ENCODE data around the gene TOP3B.
"Not testable (repeated sequence)": the region's sequence is repeated elsewhere in the genome, so short reads cannot be mapped to it uniquely, and the experiment has no call there.

The TOP3B gene

GRCh38 chr22:21917181-21917958, 65.2 kb downstream of the TOP3B start:
- Histone ChIP-seq H3K4me3 (ENCODE audit: low read length) (no peak overlapping the region), H3K27me3 (replicated peaks; ENCODE audit: insufficient read depth, low read length) (no peaks in the 10 kb centered on the region), H3K9me2 (replicated peaks; ENCODE audit: insufficient read depth, low read length) (no peaks in the 10 kb centered on the region), H3K79me2 (ENCODE audit: low read length) (no peaks in the 10 kb centered on the region), H3K9ac (ENCODE audit: low read length) (no peak overlapping the region), H3K27ac (ENCODE audit: low read length) (no peak overlapping the region), H3K9me3 (replicated peaks; ENCODE audit: insufficient read depth, low read length) (no peaks in the 10 kb centered on the region), H3K4me2 (ENCODE audit: low read depth, low read length) (no peak overlapping the region), H3K36me3 (replicated peaks; ENCODE audit: insufficient read depth, low read length) (no peaks in the 10 kb centered on the region), H2AFZ (ENCODE audit: low read length) (no peak overlapping the region), H4K20me1 (ENCODE audit: insufficient read depth, low read length) (no peaks in the 10 kb centered on the region), H3K4me1 (ENCODE audit: low read length) (no peaks in the 10 kb centered on the region), H3F3A (ENCODE audit: insufficient read depth, low read length) (no peaks in the 10 kb centered on the region)
- TF ChIP-seq EZH2 (optimal IDR thresholded peaks at IDR 0.05; ENCODE audit: low read depth, low read length) (no peak), EZH2phosphoT487 (IDR thresholded peaks at IDR 0.05; ENCODE audit: low read length) (no peak)
- TF ChIP-seq, protein P1, sequence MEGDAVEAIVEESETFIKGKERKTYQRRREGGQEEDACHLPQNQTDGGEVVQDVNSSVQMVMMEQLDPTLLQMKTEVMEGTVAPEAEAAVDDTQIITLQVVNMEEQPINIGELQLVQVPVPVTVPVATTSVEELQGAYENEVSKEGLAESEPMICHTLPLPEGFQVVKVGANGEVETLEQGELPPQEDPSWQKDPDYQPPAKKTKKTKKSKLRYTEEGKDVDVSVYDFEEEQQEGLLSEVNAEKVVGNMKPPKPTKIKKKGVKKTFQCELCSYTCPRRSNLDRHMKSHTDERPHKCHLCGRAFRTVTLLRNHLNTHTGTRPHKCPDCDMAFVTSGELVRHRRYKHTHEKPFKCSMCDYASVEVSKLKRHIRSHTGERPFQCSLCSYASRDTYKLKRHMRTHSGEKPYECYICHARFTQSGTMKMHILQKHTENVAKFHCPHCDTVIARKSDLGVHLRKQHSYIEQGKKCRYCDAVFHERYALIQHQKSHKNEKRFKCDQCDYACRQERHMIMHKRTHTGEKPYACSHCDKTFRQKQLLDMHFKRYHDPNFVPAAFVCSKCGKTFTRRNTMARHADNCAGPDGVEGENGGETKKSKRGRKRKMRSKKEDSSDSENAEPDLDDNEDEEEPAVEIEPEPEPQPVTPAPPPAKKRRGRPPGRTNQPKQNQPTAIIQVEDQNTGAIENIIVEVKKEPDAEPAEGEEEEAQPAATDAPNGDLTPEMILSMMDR (IDR thresholded peaks at IDR 0.05; ENCODE audit: low read length), result no peak
- DNase-seq, result no peak

GRCh38 chr22:21916309-21916918, 66.2 kb downstream of the TOP3B start:
- no peak overlapping the region for H3K9ac ChIP-seq (ENCODE audit: low read length)
- no peaks in the 10 kb centered on the region for H3K27me3 ChIP-seq (replicated peaks; ENCODE audit: insufficient read depth, low read length)
- DNase-seq, result no peak
- TF ChIP-seq EZH2 (optimal IDR thresholded peaks at IDR 0.05; ENCODE audit: low read depth, low read length) (no peak), EZH2phosphoT487 (IDR thresholded peaks at IDR 0.05; ENCODE audit: low read length) (no peak)
- TF ChIP-seq, protein P1 (IDR thresholded peaks at IDR 0.05; ENCODE audit: low read length), result no peak
- no peak overlapping the region for H2AFZ ChIP-seq (ENCODE audit: low read length)
- no peaks in the 10 kb centered on the region for H3F3A ChIP-seq (ENCODE audit: insufficient read depth, low read length)
- H3K79me2 ChIP-seq (ENCODE audit: low read length), result no peaks in the 10 kb centered on the region
- H3K9me2 ChIP-seq (replicated peaks; ENCODE audit: insufficient read depth, low read length), result no peaks in the 10 kb centered on the region
- H3K36me3 ChIP-seq (replicated peaks; ENCODE audit: insufficient read depth, low read length), result no peaks in the 10 kb centered on the region
- H3K4me2 ChIP-seq (ENCODE audit: low read depth, low read length), result no peak overlapping the region
- H4K20me1 ChIP-seq (ENCODE audit: insufficient read depth, low read length), result no peaks in the 10 kb centered on the region
- H3K27ac ChIP-seq (ENCODE audit: low read length), result no peak overlapping the region
- no peaks in the 10 kb centered on the region for H3K4me1 ChIP-seq (ENCODE audit: low read length)
- H3K9me3 ChIP-seq (replicated peaks; ENCODE audit: insufficient read depth, low read length), result no peaks in the 10 kb centered on the region
- H3K4me3 ChIP-seq (ENCODE audit: low read length), result no peak overlapping the region

DNA sequence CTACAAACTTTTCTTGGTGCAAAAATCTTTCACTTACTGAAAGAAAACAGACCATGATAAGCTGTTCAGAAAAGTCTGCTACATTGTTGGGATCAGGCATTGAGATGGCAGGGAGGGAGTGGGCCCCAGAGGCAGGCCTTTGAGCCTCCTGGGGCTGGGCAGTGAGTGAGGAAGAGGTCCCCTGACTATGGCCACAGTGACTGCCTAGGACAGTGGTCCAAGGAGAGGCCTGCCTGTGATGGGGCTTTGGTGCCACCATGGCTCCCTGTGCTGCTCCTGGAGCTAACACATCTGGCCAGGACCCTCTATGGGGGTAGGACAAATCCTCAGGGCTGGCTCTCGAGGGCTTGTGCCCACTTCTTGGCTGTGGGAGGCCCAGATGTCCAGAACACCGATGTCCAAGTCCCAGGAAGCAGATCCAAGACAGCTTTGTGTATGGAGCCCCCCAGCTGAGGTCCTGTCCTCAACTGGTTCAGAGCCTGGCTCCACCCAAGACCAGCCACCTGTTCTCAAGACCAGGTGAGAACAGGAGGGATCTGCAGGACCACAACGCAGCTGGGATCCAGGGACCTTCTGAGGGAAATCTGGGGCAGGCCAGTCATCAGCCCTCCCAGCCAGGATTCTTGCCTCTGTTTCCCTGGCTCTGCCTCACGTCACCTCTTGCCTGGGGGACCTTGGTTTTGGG, 66.8 kb downstream of the TOP3B start:
- no peaks in the 10 kb centered on the region for H3K79me2 ChIP-seq (ENCODE audit: low read length)
- H3K4me1 ChIP-seq (ENCODE audit: low read length), result no peaks in the 10 kb centered on the region
- no peaks in the 10 kb centered on the region for H4K20me1 ChIP-seq (ENCODE audit: insufficient read depth, low read length)
- H3K9me2 ChIP-seq (replicated peaks; ENCODE audit: insufficient read depth, low read length), result no peaks in the 10 kb centered on the region
- no peak overlapping the region for H3K4me3 ChIP-seq (ENCODE audit: low read length)
- no peaks in the 10 kb centered on the region for H3K27me3 ChIP-seq (replicated peaks; ENCODE audit: insufficient read depth, low read length)
- no peak overlapping the region for H2AFZ ChIP-seq (ENCODE audit: low read length)
- no peak overlapping the region for H3K4me2 ChIP-seq (ENCODE audit: low read depth, low read length)
- no peaks in the 10 kb centered on the region for H3K9me3 ChIP-seq (replicated peaks; ENCODE audit: insufficient read depth, low read length)
- no peaks in the 10 kb centered on the region for H3F3A ChIP-seq (ENCODE audit: insufficient read depth, low read length)
- no peak overlapping the region for H3K27ac ChIP-seq (ENCODE audit: low read length)
- H3K9ac ChIP-seq (ENCODE audit: low read length), result no peak overlapping the region
- H3K36me3 ChIP-seq (replicated peaks; ENCODE audit: insufficient read depth, low read length), result no peaks in the 10 kb centered on the region
- TF ChIP-seq EZH2phosphoT487 (IDR thresholded peaks at IDR 0.05; ENCODE audit: low read length) (no peak), EZH2 (optimal IDR thresholded peaks at IDR 0.05; ENCODE audit: low read depth, low read length) (no peak)
- TF ChIP-seq, protein P1 (IDR thresholded peaks at IDR 0.05; ENCODE audit: low read length), result no peak
- no peak for DNase-seq

GRCh38 chr22:21914033-21914642, 68.4 kb downstream of the TOP3B start:
- DNase-seq; H4K20me1 ChIP-seq (ENCODE audit: insufficient read depth, low read length); H3K9me2 ChIP-seq (replicated peaks; ENCODE audit: insufficient read depth, low read length); H3K79me2 ChIP-seq (ENCODE audit: low read length); H3K9me3 ChIP-seq (replicated peaks; ENCODE audit: insufficient read depth, low read length); H3K9ac ChIP-seq (ENCODE audit: low read length); H3K4me3 ChIP-seq (ENCODE audit: low read length); H3K36me3 ChIP-seq (replicated peaks; ENCODE audit: insufficient read depth, low read length); H3K4me1 ChIP-seq (ENCODE audit: low read length); H2AFZ ChIP-seq (ENCODE audit: low read length); H3F3A ChIP-seq (ENCODE audit: insufficient read depth, low read length); H3K4me2 ChIP-seq (ENCODE audit: low read depth, low read length); H3K27ac ChIP-seq (ENCODE audit: low read length); H3K27me3 ChIP-seq (replicated peaks; ENCODE audit: insufficient read depth, low read length): not testable (repeated sequence)

DNA sequence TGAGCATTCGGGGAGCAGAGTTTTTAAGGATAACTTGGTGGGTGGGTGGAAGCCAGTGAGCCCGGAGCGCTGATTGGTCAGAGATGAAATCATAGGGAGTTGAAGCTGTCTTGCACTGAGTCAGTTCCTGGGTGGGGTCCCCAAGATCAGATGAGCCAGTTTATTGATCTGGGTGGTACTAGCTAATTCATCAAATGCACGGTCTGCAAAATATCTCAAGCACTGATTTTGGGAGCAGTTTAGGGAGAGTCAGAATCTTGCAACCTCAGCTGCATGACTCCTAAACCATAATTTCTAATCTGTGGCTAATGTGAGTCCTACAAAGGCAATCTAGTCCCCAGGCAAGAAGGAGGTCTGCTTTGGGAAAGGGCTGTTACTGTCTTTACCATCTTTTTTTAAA, 72.2 kb downstream of the TOP3B start:
- not testable (repeated sequence) for H3K9ac ChIP-seq (ENCODE audit: low read length); H3F3A ChIP-seq (ENCODE audit: insufficient read depth, low read length); H3K9me3 ChIP-seq (replicated peaks; ENCODE audit: insufficient read depth, low read length); H3K9me2 ChIP-seq (replicated peaks; ENCODE audit: insufficient read depth, low read length); H2AFZ ChIP-seq (ENCODE audit: low read length); H3K4me3 ChIP-seq (ENCODE audit: low read length); H3K36me3 ChIP-seq (replicated peaks; ENCODE audit: insufficient read depth, low read length); H4K20me1 ChIP-seq (ENCODE audit: insufficient read depth, low read length); H3K4me1 ChIP-seq (ENCODE audit: low read length); H3K79me2 ChIP-seq (ENCODE audit: low read length); H3K4me2 ChIP-seq (ENCODE audit: low read depth, low read length); H3K27ac ChIP-seq (ENCODE audit: low read length); DNase-seq; H3K27me3 ChIP-seq (replicated peaks; ENCODE audit: insufficient read depth, low read length)
